ENCODE measurements around the gene MAP3K14.
"Not testable (repeated sequence)": the region's sequence is repeated elsewhere in the genome, so short reads cannot be mapped to it uniquely, and the experiment has no call there.

Gene MAP3K14

DNA sequence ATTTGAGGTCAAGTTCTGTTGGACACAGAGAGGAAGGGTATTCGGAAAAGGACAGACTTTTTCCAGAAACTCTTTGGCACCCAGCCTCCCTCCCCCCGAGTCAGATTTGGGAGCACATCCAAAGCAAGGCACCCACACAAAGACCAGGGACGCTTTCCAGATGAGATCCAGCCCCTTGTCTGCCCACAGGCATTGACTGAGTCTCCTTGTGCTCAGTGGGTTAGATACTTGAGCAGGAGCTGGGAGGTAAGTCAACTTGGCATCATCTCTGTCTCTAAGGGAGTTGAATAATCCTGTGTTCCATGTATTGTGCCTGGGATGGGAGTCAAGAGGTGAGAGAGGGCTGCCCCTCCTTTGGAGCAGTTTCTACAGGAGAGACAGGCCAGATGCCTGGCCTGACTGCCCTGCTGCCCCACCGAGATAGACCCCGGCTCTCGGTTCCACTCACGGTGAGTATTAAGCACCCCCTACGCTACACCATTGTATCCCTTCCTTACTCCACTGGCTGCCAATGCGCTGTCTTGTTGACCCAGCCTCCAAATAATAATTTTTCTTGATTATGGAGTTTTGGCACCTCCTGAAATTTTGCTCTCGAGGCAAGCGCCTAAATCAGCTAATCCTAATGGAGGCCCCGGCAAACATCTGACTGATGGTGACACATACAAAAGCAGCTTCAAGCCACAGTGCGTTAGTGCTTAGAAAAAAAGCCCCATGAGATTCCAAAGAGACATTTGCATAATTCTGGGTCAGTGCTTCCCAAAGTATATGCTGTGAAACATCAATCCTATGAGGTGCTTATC lies 29.6 kb upstream of the MAP3K14 start:
- no peaks in the 10 kb centered on the region for H3K36me3 ChIP-seq (ENCODE audit: control insufficient read depth, insufficient read depth, low read length)
- no peak overlapping the region for H3K9ac ChIP-seq (ENCODE audit: low read length)
- no peak overlapping the region for H3K4me3 ChIP-seq (ENCODE audit: low read length)
- H3K9me3 ChIP-seq (ENCODE audit: control insufficient read depth, low read length): no peaks in the 10 kb centered on the region
- H3K27me3 ChIP-seq (ENCODE audit: control insufficient read depth, insufficient read depth, low read length): no peaks in the 10 kb centered on the region
- peaks cover 9% of the 10 kb centered on the region for H3K4me1 ChIP-seq (ENCODE audit: control insufficient read depth, insufficient read depth, low read length)

GRCh38 chr17:45345554-45346215 lies 28.9 kb upstream of the MAP3K14 start:
- no peak overlapping the region for H3K4me3 ChIP-seq (ENCODE audit: low read length)
- no peaks in the 10 kb centered on the region for H3K27me3 ChIP-seq (ENCODE audit: control insufficient read depth, insufficient read depth, low read length)
- peaks cover 9% of the 10 kb centered on the region for H3K4me1 ChIP-seq (ENCODE audit: control insufficient read depth, insufficient read depth, low read length)
- no peaks in the 10 kb centered on the region for H3K9me3 ChIP-seq (ENCODE audit: control insufficient read depth, low read length)
- no peaks in the 10 kb centered on the region for H3K36me3 ChIP-seq (ENCODE audit: control insufficient read depth, insufficient read depth, low read length)
- no peak overlapping the region for H3K9ac ChIP-seq (ENCODE audit: low read length)

DNA sequence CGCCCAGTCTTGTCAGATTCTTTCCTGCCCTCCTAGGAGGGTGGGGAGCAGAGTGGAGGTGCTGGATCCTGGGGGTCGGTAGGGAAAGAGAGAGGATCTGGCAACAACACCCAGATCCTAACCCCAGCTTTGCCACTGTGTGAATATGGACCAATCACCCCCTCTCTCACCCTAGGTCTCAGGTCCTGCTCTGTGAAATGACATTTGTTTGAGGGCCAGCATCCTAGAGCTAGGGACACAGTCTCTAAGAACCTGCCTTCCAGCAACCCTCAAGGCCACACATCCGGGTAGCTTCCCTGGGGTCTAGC lies 28.4 kb upstream of the MAP3K14 start:
- Histone ChIP-seq H3K27me3 (ENCODE audit: control insufficient read depth, insufficient read depth, low read length) (no peaks in the 10 kb centered on the region), H3K9ac (ENCODE audit: low read length) (no peak overlapping the region), H3K9me3 (ENCODE audit: control insufficient read depth, low read length) (no peaks in the 10 kb centered on the region), H3K4me1 (ENCODE audit: control insufficient read depth, insufficient read depth, low read length) (peaks cover 9% of the 10 kb centered on the region), H3K4me3 (ENCODE audit: low read length) (no peak overlapping the region), H3K36me3 (ENCODE audit: control insufficient read depth, insufficient read depth, low read length) (no peaks in the 10 kb centered on the region)

DNA sequence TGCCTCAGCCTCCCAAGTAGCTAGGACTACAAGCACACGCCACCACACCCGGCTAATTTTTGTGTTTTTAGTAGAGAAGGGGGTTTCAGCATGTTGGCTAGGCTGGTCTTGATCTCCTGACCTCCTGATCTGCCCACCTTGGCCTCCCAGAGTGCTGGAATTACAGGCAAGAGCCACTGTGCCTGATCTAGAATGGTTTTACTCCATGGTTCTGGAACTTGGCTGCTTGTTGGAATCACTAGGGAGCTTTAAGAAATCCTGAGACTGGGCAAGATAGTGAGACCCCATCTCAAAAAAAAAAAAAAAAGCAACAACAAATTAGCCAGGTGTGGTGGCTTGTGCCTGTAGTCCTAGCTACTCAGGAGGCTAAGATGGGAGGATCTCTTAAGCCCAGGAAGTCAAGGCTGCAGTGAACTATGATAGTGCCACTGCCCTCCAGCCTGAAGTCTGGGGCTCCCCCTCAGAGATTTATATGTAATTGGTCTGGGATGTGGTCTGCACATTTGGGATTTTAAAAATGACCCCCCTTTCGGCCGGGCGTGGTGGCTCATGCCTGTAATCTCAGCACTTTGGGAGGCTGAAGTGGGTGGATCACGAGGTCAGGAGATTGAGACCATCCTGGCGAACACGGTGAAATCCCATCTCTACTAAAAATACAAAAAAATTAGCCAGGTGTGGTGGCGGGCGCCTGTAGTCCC lies 27.3 kb upstream of the MAP3K14 start:
- H3K36me3 ChIP-seq (ENCODE audit: control insufficient read depth, insufficient read depth, low read length); H3K27me3 ChIP-seq (ENCODE audit: control insufficient read depth, insufficient read depth, low read length); H3K4me3 ChIP-seq (ENCODE audit: low read length); H3K9me3 ChIP-seq (ENCODE audit: control insufficient read depth, low read length); H3K9ac ChIP-seq (ENCODE audit: low read length); H3K4me1 ChIP-seq (ENCODE audit: control insufficient read depth, insufficient read depth, low read length): not testable (repeated sequence)

DNA sequence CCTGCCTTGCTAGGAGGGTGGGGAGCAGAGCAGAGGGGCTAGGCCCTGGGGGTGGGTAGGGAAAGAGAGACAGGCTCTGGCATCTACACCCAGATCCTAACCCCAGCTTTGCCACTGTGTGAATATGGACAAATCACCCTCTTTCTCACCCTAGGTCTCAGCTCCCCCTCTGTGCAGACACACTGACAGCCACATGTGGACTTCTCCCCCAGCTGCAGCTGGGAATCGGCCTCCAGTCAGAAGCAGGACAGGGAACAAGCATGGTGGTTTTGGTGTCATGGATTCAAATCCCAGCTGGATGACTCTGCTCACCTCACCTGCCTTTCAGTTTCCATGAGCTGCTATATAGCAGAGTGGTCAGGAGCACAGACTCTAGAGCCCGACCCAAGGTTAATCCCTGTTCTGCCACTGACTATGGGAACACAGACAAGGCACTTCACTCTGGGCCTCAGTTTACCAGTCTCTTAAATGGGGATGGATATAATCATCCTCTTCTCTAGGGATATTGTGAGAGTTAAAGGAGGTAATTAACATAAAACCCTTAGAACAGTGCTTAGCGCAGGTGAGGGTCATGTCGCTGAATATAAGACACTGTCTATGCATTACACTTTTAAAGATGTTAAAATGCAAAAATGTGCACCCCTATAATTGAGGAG lies 26.2 kb upstream of the MAP3K14 start:
- peaks cover 9% of the 10 kb centered on the region for H3K4me1 ChIP-seq (ENCODE audit: control insufficient read depth, insufficient read depth, low read length)
- H3K9me3 ChIP-seq (ENCODE audit: control insufficient read depth, low read length): no peaks in the 10 kb centered on the region
- H3K27me3 ChIP-seq (ENCODE audit: control insufficient read depth, insufficient read depth, low read length): no peaks in the 10 kb centered on the region
- no peaks in the 10 kb centered on the region for H3K36me3 ChIP-seq (ENCODE audit: control insufficient read depth, insufficient read depth, low read length)
- no peak overlapping the region for H3K4me3 ChIP-seq (ENCODE audit: low read length)
- H3K9ac ChIP-seq (ENCODE audit: low read length): no peak overlapping the region

DNA sequence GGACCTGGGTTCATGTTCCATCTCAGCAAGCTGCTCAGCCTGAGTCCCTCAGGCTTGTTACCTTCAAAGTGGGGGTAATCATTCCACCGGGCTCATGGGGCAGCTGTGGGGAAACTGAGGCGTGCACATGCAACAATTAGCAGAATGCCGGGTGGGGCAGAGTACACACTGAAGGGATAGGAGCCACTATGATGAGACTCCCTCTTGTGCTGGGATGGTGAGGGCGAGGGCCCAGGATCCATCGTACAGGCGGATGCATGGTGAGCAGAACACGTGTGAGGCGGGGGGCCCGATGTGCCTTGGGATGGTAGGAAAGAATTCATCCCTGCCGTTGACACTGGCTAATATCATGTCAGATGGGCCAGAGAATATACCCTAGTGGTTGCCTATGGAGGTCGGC lies 25.5 kb upstream of the MAP3K14 start:
- H3K4me3 ChIP-seq (ENCODE audit: low read length): no peak overlapping the region

GRCh38 chr17:45341533-45342158 lies 24.8 kb upstream of the MAP3K14 start:
- Histone ChIP-seq H3K27me3 (ENCODE audit: control insufficient read depth, insufficient read depth, low read length) (no peaks in the 10 kb centered on the region), H3K9me3 (ENCODE audit: control insufficient read depth, low read length) (no peaks in the 10 kb centered on the region), H3K36me3 (ENCODE audit: control insufficient read depth, insufficient read depth, low read length) (no peaks in the 10 kb centered on the region), H3K9ac (ENCODE audit: low read length) (no peak overlapping the region), H3K4me1 (ENCODE audit: control insufficient read depth, insufficient read depth, low read length) (peaks cover 9% of the 10 kb centered on the region), H3K4me3 (ENCODE audit: low read length) (no peak overlapping the region)

More for the DNA sequence above, 25.5 kb upstream of the MAP3K14 start:
- H3K9me3 ChIP-seq (ENCODE audit: control insufficient read depth, low read length): no peaks in the 10 kb centered on the region
- H3K9ac ChIP-seq (ENCODE audit: low read length): no peak overlapping the region
- no peaks in the 10 kb centered on the region for H3K36me3 ChIP-seq (ENCODE audit: control insufficient read depth, insufficient read depth, low read length)
- H3K4me1 ChIP-seq (ENCODE audit: control insufficient read depth, insufficient read depth, low read length): peaks cover 9% of the 10 kb centered on the region
- H3K27me3 ChIP-seq (ENCODE audit: control insufficient read depth, insufficient read depth, low read length): no peaks in the 10 kb centered on the region

- no peaks in the 10 kb centered on the region for H3K36me3 ChIP-seq (ENCODE audit: control insufficient read depth, insufficient read depth, low read length)
- no peak overlapping the region for H3K4me3 ChIP-seq (ENCODE audit: low read length)
- no peaks in the 10 kb centered on the region for H3K27me3 ChIP-seq (ENCODE audit: control insufficient read depth, insufficient read depth, low read length)
- H3K9ac ChIP-seq (ENCODE audit: low read length): no peak overlapping the region
- no peaks in the 10 kb centered on the region for H3K9me3 ChIP-seq (ENCODE audit: control insufficient read depth, low read length)
- H3K4me1 ChIP-seq (ENCODE audit: control insufficient read depth, insufficient read depth, low read length): peaks cover under 1% of the 10 kb centered on the region
Measured at GRCh38 chr17:45339646-45340605, 23.1 kb upstream of the MAP3K14 start.

DNA sequence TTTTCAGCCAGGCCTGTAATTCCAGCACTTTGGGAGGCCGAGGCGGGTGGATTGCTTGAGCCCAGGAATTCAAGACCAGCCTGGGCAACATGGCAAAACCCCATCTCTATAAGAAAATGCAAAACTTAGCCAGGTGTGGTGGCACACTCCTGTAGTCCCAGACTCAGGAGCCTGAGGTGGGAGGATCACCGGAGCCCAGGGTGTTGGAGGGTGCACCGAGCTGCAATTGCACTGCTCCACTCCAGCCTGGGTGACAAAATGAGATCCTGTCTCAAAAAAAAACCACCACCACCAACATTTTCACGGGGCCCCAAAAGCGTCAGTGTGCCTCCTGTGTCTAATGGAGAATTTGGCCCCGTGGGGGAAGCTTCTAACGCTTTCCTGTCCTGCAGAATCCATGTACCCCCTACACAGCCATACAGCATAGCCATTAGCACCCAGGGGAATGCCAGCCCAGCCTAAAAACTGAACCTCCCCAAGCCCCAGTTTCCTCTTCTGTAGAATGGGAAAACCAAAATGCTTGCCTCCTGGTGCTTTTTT lies 22.2 kb upstream of the MAP3K14 start:
- no peak overlapping the region for H3K4me3 ChIP-seq (ENCODE audit: low read length)
- H3K9me3 ChIP-seq (ENCODE audit: control insufficient read depth, low read length): no peaks in the 10 kb centered on the region
- H3K36me3 ChIP-seq (ENCODE audit: control insufficient read depth, insufficient read depth, low read length): no peaks in the 10 kb centered on the region
- no peaks in the 10 kb centered on the region for H3K27me3 ChIP-seq (ENCODE audit: control insufficient read depth, insufficient read depth, low read length)
- H3K9ac ChIP-seq (ENCODE audit: low read length): no peak overlapping the region
- peaks cover 9% of the 10 kb centered on the region for H3K4me1 ChIP-seq (ENCODE audit: control insufficient read depth, insufficient read depth, low read length)

GRCh38 chr17:45338023-45338781 lies 21.4 kb upstream of the MAP3K14 start:
- Histone ChIP-seq H3K9ac (ENCODE audit: low read length) (no peak overlapping the region), H3K36me3 (ENCODE audit: control insufficient read depth, insufficient read depth, low read length) (no peaks in the 10 kb centered on the region), H3K4me3 (ENCODE audit: low read length) (no peak overlapping the region), H3K4me1 (ENCODE audit: control insufficient read depth, insufficient read depth, low read length) (peaks cover 17% of the 10 kb centered on the region), H3K9me3 (ENCODE audit: control insufficient read depth, low read length) (no peaks in the 10 kb centered on the region), H3K27me3 (ENCODE audit: control insufficient read depth, insufficient read depth, low read length) (no peaks in the 10 kb centered on the region)

Measured in mucosa of stomach (tissue), 1 donor.